ENCODE data around the gene PDE4B.
A peak's percentile ranks its signal among the peaks of the same experiment; 100 is the strongest.

PDE4B gene

DNA sequence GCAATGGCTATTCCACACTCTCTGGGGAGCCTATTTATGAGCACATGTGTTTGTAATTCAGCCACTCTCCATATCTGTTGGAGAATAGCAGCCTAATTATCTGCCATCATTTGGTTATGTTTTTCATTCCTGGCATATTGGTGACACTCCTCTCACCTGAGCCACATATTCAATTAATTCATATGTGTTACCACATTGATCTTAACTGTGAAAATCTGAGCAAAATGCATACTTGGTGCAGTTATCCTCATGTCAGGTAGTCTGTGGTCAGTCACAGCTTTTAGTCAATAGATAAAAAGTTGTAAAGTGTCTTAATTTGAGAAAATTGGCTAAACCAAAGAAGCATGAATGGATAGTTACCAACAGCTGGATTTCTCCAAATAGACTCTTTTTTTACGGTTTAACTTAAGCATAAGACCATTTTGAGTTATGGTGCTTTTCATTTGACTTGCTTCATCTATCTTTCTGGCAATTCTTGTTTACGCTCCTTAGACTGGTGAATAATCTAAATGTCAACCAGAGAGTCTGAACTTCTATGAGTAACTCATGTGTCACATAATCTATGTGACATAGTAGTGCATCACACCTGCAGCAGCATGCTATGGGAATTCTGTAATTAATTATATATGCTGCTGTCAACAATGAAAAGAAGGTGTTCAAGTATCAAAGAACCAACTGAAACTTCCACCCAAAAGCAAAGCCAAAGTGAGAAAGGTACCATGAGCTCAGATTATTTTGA, 553.5 kb downstream of the PDE4B start:
- DNase-seq, result no peak

DNA sequence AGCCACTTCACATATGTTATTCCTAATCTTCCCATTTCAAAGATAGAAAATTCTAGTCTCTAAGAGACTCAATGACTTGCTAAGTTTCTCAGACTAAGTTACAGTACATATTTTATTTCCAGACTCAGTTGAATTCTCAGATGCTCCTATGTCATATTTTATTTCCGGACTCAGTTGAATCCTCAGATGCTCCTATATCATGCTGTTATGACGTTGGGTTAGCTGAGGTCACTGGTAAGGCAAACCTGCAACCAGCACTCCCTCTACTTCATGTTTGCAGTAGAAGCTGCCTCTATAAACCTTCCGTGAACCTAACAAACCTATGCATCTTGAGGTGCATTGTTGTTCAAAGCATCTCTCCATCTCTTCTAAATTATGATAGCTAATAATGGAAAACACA, 554.2 kb downstream of the PDE4B start:
- DNase-seq, result no peak

DNA sequence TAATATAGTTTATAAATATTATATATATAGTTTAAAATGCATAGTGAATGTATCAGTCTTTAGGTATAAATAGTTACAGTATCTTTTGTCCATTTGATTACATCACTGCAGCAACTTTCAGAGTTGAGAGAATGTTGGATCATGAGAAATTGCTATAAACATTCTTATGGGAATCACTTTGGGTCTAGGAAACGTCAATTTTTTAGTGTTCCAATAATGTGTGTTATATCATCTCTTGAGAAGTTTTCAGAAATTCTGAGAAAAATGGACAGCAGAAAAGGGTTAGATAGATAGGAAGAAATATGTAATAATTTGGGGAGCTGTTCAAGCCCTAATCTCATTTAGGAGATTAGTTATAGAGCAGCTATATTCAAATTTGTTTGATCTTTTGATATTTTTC, 556.1 kb downstream of the PDE4B start:
- no peak for DNase-seq

DNA sequence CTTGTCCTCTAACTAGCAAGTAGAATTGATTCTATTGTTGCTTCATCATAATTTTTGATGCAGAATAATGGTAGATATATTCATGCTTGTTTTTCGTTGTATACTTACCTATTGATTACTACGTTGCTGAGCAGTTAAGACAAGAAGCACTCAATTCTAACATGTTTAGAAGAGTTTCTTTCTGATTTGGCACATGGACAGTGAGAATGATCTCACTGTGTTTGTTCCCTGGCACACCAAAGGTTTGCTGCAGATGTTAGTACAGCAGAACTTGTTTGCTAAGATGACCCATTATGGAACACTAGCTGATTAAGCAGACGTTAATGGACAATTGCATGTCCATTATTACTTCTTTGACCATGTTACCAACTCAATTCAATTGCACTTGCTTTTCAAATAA, 556.5 kb downstream of the PDE4B start:
- peak in 1 of 14 donors; percentile 17 for DNase-seq

DNA sequence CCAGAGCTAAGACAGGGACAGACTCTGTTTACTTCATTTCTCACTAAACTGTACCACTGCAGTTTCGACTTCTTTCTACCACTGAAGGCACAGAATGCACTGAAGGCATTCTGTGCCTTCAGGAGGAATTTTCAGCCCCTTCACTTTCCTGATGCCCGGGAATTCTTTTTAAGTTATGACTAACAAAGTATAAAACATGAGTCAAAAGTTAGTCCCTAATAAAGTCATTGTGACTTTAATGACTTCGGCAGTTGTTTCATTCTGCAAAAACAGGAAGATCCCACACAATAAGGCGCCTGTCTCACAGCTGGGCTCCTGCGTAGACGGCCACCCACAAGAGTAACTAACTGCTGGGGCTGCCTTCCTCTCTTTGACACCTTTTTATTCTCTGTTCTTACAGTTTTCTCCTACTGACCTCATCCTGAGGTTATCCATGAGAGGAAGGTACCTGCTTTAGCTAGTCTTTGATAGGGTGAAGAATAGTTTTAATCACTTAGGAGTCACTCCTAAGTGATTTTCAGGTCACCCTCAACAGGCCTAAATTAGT, 557.4 kb downstream of the PDE4B start:
- DNase-seq, result peak in 3 of 14 donors; percentile 19 to 34 (median 26)

DNA sequence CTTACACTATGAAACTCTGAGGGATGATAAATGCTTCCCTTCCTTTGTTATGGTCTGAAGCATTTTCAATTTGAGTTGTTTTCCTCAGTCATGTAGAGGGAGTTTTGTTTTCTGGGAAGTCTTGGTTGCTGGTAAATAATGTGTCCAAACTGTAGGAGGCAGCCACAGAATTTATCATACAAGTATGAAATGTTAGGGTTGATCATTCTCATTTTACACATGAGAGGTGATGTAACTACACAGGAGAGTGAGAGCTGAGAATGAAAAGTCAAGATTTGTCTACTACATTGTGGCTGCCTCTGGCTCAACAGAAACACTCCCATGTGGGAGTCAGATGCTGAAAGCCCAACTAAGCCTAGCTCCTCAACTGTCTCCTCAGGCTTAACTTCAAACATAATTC, 558.8 kb downstream of the PDE4B start:
- DNase-seq, result no peak

DNA sequence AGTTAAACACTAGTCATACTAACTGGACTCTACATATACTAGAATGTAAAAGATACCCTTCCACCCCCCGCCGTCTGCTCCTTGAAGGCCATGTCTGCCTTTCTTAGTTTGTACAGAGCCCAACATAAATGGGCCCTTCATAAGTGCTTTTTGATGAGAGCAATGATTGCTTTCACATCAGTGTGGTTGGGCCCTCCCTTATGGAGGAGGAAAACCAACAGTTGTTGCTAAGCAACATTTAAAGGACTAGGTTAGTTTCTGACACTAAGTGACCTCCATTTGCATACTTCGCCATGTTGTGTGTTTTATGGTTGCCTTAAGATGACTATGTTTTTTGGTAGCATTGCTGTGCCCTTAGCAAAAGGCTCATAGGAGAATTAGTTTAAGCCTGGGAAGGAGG, 559.2 kb downstream of the PDE4B start:
- no peak for DNase-seq

DNA sequence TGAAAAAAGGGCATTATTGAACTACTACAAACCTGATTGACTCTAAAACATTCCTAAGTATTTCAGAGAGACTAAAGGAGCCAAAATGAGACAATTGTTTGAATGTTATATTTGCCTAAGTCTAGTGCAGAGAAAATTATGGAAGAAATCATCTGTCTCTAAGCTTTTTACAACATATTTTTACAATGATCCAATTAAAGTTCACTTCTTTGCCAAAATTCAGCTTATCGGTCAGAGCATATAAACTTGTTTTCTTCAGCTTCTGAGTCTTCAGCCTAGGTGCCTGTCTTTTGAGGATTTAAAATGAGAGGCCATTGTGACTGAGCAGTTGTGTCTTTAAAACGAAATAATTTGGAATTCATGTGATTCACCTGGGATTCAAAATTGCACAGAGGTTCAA, 560.1 kb downstream of the PDE4B start:
- DNase-seq, result no peak

DNA sequence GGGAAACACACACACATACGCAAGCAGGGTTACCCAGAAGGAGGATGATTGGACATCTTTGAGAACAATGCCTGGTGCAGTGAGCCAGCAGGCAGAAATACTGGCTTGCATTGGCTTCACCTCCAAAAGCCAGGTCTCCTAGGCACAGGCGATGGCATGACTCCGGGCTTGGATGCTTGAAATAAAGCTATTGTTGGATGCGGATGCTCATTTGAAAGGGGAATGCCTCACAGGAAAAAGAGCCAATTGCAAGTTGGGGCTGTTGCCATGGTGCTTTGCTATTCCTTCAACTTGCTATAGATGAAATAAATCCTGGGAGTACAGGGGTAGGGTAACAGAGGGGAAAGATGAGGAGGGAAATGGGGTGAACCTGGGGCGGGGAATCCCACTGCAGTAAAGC, 560.6 kb downstream of the PDE4B start:
- DNase-seq, result peak in 7 of 14 donors; percentile 31 to 49 (median 32)

DNA sequence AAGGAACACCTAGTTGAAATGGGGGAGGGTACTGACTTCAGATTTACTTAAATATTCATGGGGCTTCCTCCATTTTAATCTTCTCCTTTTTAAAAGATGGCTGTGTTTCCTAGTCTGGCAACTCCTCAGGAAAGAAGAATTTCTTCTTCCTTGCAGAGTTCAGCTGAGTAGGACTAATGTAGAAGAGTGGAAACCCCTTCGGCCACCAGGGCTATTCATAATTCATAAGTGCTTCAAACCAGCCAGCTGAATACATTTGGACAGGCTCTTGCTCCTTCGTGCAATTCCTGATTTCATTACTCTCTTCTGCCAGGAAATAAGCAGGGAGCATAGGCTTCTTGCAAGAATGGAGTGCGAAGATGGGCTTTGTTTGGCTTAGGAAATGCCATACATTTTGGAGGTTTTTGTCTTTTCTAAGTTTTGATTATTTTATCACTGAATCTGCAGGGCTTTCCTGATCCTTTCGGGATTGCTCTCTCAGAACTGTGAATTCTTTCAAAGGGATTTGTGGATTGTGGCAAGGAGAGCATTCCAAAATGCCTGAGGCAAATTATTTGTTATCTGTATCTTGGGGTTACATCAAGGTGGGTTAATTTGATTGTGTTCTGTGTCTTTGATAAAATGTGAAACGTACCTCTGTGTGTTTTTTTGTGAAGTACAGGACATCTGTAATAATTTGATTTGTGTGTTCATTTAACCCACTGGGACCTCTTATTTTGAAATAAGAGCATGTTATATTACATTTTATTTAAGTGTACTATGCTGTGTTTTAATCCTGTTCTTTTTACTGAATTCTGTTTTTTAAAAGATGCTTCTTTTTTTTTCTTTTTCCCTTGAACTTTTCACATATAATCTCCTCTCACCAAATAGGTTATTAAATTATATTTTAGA, 561.9 kb downstream of the PDE4B start:
- DNase-seq, result peak in 1 of 14 donors; percentile 22

DNA sequence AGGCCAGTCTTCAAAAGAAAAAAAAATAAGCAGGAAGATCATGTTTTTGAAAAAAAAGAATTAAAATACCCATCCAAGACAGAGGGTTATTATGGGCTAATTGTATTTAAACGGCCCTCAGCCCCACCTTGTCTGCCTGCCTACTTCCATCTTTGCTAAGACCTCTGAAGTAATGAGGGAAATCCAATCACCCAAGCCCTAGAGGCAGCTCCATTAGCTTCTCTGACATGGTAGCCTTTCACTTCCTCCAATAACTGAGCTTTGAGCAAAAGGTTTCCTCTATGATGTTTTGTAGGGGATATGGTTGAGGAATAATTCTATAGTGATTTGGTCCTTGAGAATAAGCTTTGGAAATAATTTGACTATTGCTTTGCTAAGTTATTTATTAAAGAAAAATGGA, 563.1 kb downstream of the PDE4B start:
- no peak for DNase-seq

DNA sequence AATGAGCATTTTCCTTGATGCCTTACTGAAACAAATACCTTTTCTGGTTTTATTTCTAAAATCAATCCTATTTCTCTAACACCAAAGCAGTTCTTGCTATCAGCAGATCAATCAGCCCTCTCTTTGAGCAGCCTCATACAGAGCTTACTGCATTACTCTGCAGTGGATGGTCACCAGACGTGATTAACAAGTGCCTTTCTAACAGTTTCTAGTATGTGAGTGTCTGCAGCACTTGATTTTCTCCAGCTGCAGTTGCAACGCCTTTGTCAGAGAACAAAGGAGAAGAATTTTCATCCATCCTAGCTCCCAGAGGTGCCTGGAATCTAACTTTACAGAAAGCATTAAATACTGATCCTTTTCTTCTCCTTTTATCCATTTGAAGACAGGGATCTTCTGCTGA, 563.9 kb downstream of the PDE4B start:
- DNase-seq, result peak in 1 of 14 donors; percentile 28

DNA sequence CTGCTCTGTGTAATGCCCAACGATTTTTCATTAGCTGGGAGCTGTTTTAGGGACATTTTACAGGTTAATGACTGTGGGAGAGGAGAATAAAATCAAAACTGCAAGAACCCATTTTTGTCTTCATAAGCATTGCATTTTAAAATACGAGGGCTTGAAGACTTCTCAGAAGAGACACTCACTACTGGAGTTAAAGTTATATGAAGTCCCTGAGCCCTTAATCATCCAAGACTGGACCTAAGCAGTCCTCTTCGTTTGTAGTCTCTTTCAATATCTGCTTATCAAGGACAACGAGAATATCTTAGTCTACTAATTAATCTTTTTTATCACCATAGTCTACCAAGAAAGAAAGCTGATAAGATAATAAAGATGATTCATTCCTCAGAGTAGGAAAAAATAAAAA, 564.3 kb downstream of the PDE4B start:
- no peak for DNase-seq

DNA sequence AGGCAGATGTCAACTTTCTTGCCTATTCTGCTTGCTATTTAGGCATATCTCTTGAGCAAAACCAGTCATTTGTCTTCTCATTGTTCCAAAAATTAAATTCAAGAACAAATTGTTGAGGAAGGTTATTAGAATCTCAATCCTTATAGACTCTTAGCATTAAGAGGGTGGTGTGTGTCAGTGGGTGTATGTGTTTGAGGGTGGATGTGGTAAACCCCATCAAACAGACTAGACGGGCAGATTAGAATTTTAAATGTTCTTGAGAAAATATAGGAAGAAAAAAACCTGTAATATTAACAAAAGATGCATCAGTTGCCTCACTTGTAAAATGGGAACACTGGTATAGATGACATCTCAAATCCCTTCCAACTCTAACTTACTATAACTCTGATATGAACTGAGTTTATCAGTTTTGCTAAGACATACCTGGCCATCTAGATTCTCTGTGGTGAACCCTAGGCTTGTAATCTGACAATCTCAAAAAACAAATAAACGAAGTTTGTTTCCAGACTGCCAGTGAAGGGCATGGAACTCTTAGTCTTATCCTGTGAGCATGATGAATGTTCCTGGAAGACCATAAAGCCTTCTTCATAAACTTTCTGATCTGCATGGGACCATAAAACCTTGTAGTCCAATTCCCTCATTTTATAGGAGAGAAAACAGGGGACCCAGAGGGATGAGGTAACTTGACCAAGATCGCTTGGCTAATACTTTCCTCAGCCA, 564.9 kb downstream of the PDE4B start:
- no peak for DNase-seq

DNA sequence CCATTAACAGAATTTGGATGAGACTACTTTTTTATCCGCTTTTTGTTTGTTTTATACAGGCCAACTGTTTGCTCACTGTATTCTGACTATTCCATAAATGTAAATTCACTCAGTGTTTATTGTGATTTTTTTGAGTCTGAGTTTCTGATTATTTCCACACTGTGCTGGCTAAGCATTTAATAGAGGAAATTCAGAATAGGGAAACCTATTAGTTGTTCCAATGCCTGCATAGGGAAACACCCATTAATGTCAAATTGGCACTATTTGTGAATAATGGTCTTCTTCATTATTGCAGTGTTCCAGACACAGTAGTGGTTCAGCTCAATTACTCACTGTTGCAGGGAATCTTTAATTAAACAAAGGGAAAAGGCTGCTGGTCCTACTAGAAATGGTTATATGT, 566.6 kb downstream of the PDE4B start:
- no peak for DNase-seq

DNA sequence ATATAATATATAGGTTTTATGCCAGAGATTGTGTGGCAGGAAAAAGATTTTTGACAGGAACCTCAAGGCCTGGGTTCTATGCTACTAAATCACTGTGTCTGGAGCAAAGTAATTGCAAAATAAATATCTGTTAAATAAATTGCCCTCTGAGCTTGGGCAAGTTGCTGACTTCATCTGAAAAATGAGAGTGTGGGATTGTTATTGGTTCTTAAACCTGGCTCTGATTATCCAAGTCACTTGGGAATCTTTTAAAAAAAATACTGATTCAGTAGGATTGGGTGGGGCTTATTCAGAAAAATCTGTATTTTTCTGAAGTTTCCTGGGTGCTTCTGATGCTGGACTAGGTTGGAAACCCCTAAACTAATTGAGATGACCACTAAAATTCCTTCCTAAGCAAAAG, 567.1 kb downstream of the PDE4B start:
- no peak for DNase-seq

DNA sequence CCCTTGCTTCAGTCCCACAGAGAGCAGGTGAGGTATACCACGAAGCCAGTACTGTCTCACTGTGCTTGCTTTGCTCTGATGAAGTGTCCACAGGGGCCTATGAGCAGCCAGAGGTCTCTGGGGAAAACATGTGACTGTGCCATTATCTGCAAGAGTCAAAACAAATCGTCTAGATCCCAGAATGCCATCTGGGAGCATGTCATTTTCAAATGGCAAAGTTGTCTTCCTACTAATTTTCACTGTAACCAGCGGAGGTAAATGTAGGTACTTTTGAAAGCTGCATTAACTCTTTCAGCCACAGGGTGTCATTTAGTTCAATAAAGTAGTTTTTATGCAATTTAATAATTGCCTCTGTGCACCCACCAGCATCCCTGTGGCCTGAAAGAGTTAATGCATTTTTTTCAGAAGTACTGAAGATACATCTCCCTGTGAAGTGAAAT, 567.6 kb downstream of the PDE4B start:
- no peak for DNase-seq

DNA sequence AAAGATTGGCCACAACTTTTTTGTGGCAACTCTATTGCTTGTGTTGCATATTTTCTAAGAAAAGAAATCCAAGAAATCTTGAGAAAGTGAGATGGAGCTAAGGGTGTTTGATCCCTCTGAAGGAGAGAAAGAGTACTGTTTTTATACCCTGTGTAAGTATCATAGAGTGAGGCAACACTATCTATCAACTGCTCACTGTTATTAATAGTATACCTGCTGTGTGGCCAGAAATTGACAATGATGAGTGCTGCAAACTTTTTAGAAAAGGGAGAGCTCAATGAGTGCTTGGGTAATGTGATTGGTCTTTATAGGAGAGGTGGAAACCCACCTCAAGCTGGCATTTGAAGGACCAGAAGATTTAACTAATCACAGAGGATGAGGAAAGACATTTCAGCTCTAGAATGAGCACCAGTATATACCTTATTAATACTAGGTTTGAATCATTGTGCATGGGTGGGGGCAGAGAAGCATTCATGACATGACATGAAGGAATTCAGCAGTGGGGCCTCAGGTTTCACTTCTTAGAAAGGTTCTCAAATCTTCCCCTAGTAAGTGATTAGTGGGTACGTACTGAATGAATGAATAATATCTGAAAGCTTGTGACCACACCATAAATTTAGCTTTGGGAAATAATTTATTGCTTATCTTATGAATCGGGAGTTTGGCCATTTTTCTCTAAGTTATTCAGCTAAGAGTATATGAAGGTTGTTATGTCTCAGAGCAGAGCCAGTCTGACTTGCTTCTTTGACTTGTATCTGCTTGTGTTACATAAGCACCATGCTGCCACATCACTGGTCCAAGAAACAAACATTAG, 572.1 kb downstream of the PDE4B start:
- no peak for DNase-seq

DNA sequence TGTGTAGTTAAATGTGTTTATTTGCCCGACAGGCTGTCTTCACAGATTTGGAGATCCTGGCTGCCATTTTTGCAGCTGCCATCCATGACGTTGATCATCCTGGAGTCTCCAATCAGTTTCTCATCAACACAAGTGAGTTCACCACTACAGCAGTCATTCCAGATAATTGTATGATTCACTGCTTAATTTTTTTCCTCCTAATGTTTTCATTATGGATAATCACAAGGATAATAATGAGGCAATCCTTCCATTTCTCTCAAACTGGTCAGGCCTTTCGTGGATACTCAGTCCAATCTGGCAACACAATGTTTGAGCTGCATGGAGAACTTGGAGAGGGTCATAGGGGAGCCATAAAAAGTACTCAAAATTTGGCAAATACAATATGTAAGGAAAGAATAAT, 572.9 kb downstream of the PDE4B start:
- no peak for DNase-seq

DNA sequence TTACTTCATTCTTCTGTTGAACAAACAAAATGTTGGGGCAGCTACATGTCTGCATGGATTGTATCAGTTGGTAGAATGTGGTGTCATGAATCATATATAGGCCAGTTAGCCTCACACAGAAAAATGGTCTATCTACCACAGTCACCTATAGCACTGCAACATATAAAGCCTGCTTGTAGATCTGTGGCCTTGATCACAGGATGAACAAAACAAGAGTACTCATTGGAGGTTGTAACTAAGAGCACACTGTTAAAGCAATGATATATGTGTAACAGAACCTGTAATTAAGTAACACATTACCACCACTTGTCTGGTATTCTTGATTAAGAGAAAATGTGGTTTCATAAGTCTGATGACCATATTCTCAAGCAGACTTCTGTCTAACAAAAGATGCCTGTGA, 573.9 kb downstream of the PDE4B start:
- DNase-seq, result no peak

DNA sequence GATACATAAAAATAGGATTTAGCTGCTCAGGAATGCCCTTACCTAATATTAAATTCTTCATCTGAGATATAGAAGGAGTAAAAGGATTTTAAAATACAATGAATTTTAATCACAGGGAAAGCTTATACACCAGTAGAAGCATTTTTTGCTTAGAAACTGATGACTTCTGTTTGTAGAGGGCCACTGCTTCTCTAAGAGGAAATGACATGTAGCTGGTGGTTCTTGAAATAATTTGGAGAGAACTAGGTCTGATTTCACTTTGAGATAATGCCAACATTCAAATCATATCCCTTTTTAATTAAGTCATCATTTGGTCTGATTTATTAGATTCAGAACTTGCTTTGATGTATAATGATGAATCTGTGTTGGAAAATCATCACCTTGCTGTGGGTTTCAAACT, 574.7 kb downstream of the PDE4B start:
- DNase-seq, result no peak

DNA sequence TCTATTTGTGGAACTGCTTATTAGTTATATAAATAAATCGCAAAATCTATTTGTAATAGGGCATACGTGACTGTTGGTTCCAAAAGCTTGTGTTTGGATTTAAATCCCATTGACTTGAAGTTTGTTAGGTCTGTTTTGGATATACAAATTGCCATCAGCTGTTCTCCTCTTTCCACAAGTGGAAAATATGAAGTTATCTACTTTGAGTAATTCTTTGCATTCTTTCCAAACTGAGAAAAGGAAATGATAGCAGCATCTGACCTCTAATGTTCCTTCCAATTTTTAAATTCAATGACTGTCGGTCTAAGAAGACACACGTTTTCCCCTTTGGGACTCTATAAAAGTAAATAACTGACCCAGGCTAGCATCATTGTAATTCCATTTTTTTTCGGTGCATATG, 575.6 kb downstream of the PDE4B start:
- DNase-seq, result no peak

Measured in C1 segment of cervical spinal cord (tissue), 14 donors.